ENCODE data around the gene TNFRSF8.
A peak's percentile ranks its signal among the peaks of the same experiment; 100 is the strongest.

TNFRSF8 gene

GRCh38 chr1:12123172-12123571 lies 60.1 kb downstream of the TNFRSF8 start:
- Histone ChIP-seq H3K27me3 (ENCODE audit: control insufficient read depth, low read length) (peaks cover 6% of the 10 kb centered on the region), H3K9me2 (replicated peaks; ENCODE audit: control insufficient read depth, low read length) (no peaks in the 10 kb centered on the region), H4K20me1 (ENCODE audit: control insufficient read depth, insufficient read depth, low read depth, low read length) (no peaks in the 10 kb centered on the region), H3K36me3 (ENCODE audit: control insufficient read depth, low read length) (no peaks in the 10 kb centered on the region), H3F3A (ENCODE audit: control insufficient read depth, insufficient read depth) (no peaks in the 10 kb centered on the region), H3K27ac (ENCODE audit: low read depth, low read length) (no peak overlapping the region), H3K4me2 (ENCODE audit: low read length) (no peak overlapping the region), H3K4me3 (ENCODE audit: low read length) (no peak overlapping the region), H3K9me3 (ENCODE audit: control insufficient read depth, insufficient read depth, low read length) (no peaks in the 10 kb centered on the region), H3K4me1 (ENCODE audit: control insufficient read depth, low read length) (peaks cover 7% of the 10 kb centered on the region; the same call in 1 of the 2 replicates), H3K79me2 (ENCODE audit: control insufficient read depth, low read length) (no peaks in the 10 kb centered on the region)
- TF ChIP-seq EZH2phosphoT487 (IDR thresholded peaks at IDR 0.05; ENCODE audit: borderline replicate concordance, low read length): no peak
- TF ChIP-seq, protein P1, sequence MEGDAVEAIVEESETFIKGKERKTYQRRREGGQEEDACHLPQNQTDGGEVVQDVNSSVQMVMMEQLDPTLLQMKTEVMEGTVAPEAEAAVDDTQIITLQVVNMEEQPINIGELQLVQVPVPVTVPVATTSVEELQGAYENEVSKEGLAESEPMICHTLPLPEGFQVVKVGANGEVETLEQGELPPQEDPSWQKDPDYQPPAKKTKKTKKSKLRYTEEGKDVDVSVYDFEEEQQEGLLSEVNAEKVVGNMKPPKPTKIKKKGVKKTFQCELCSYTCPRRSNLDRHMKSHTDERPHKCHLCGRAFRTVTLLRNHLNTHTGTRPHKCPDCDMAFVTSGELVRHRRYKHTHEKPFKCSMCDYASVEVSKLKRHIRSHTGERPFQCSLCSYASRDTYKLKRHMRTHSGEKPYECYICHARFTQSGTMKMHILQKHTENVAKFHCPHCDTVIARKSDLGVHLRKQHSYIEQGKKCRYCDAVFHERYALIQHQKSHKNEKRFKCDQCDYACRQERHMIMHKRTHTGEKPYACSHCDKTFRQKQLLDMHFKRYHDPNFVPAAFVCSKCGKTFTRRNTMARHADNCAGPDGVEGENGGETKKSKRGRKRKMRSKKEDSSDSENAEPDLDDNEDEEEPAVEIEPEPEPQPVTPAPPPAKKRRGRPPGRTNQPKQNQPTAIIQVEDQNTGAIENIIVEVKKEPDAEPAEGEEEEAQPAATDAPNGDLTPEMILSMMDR (IDR thresholded peaks at IDR 0.05; ENCODE audit: low read depth, low read length, poor library complexity, severe bottlenecking): no peak

GRCh38 chr1:12124693-12125421 lies 61.8 kb downstream of the TNFRSF8 start:
- H3K4me2 ChIP-seq (ENCODE audit: low read length): no peak overlapping the region
- TF ChIP-seq, protein P1 (IDR thresholded peaks at IDR 0.05; ENCODE audit: low read depth, low read length, poor library complexity, severe bottlenecking): peak; percentile 93
- TF ChIP-seq EZH2phosphoT487 (IDR thresholded peaks at IDR 0.05; ENCODE audit: borderline replicate concordance, low read length): no peak

GRCh38 chr1:12125422-12126355 lies 62.6 kb downstream of the TNFRSF8 start:
- H3K27ac ChIP-seq (ENCODE audit: low read depth, low read length): no peak overlapping the region
- peaks cover 3% of the 10 kb centered on the region for H3K27me3 ChIP-seq (ENCODE audit: control insufficient read depth, low read length)
- no peaks in the 10 kb centered on the region for H3K9me2 ChIP-seq (replicated peaks; ENCODE audit: control insufficient read depth, low read length)
- H3K4me3 ChIP-seq (ENCODE audit: low read length): no peak overlapping the region
- H3K4me1 ChIP-seq (ENCODE audit: control insufficient read depth, low read length): peaks cover 7% of the 10 kb centered on the region; the same call in 1 of the 2 replicates
- H3K36me3 ChIP-seq (ENCODE audit: control insufficient read depth, low read length): no peaks in the 10 kb centered on the region
- H3F3A ChIP-seq (ENCODE audit: control insufficient read depth, insufficient read depth): no peaks in the 10 kb centered on the region
- TF ChIP-seq EZH2phosphoT487 (IDR thresholded peaks at IDR 0.05; ENCODE audit: borderline replicate concordance, low read length): no peak
- TF ChIP-seq, protein P1 (IDR thresholded peaks at IDR 0.05; ENCODE audit: low read depth, low read length, poor library complexity, severe bottlenecking): no peak
- no peaks in the 10 kb centered on the region for H4K20me1 ChIP-seq (ENCODE audit: control insufficient read depth, insufficient read depth, low read depth, low read length)
- H3K4me2 ChIP-seq (ENCODE audit: low read length): no peak overlapping the region
- no peaks in the 10 kb centered on the region for H3K79me2 ChIP-seq (ENCODE audit: control insufficient read depth, low read length)
- no peaks in the 10 kb centered on the region for H3K9me3 ChIP-seq (ENCODE audit: control insufficient read depth, insufficient read depth, low read length)

More at GRCh38 chr1:12124693-12125421, 61.8 kb downstream of the TNFRSF8 start:
- H3K9me2 ChIP-seq (replicated peaks; ENCODE audit: control insufficient read depth, low read length): no peaks in the 10 kb centered on the region
- no peaks in the 10 kb centered on the region for H3K79me2 ChIP-seq (ENCODE audit: control insufficient read depth, low read length)
- H3F3A ChIP-seq (ENCODE audit: control insufficient read depth, insufficient read depth): no peaks in the 10 kb centered on the region
- peaks cover 6% of the 10 kb centered on the region for H3K27me3 ChIP-seq (ENCODE audit: control insufficient read depth, low read length)
- peaks cover 7% of the 10 kb centered on the region; the same call in 1 of the 2 replicates for H3K4me1 ChIP-seq (ENCODE audit: control insufficient read depth, low read length)
- H3K36me3 ChIP-seq (ENCODE audit: control insufficient read depth, low read length): no peaks in the 10 kb centered on the region
- no peak overlapping the region for H3K27ac ChIP-seq (ENCODE audit: low read depth, low read length)
- no peak overlapping the region for H3K4me3 ChIP-seq (ENCODE audit: low read length)
- no peaks in the 10 kb centered on the region for H4K20me1 ChIP-seq (ENCODE audit: control insufficient read depth, insufficient read depth, low read depth, low read length)
- no peaks in the 10 kb centered on the region for H3K9me3 ChIP-seq (ENCODE audit: control insufficient read depth, insufficient read depth, low read length)
